WTC11 (cell line): Measurements from ENCODE around the gene SARM1.

Source experiments
- CREM ChIP-seq: sonication (generic); formaldehyde crosslinking; IDR thresholded peaks from 2 replicates; pipeline ENCODE4 v1.8.1; 2022; ENCODE audit warnings: mild to moderate bottlenecking, missing genetic modification reagents, moderate library complexity
- FOXP1 ChIP-seq: sonication (generic); formaldehyde crosslinking; IDR thresholded peaks from 2 replicates; pipeline ENCODE4 v1.8.0; 2022; ENCODE audit warnings: missing genetic modification reagents, mild to moderate bottlenecking, moderate library complexity, borderline replicate concordance
- JUN ChIP-seq: sonication (generic); formaldehyde crosslinking; IDR thresholded peaks from 2 replicates; pipeline ENCODE4 v1.8.0; 2023; ENCODE audit warnings: mild to moderate bottlenecking, missing genetic modification reagents
- ZNF317 ChIP-seq: sonication (generic); formaldehyde crosslinking; IDR thresholded peaks from 2 replicates; pipeline ENCODE4 v1.8.1; 2023; ENCODE audit warnings: low read depth, mild to moderate bottlenecking, moderate library complexity, missing genetic modification reagents, borderline replicate concordance
- ZNF396 ChIP-seq: fragments of 250-450 bp; sonication (Bioruptor Pico); IDR thresholded peaks from 2 replicates; pipeline ENCODE4 v1.8.0; 2021; ENCODE audit warnings: mild to moderate bottlenecking, moderate library complexity, borderline replicate concordance
- TF ChIP-seq, protein P1 (sequence below): fragments of 200-600 bp; IDR thresholded peaks from 2 replicates; pipeline ENCODE4 v1.8.0; 2022; ENCODE audit warnings: antibody characterized with exemption
- TF ChIP-seq, protein P2 (sequence below): fragments of 250-450 bp; sonication (Bioruptor Pico); conservative IDR thresholded peaks from 2 replicates; pipeline ENCODE4 v1.9.0; 2021; ENCODE audit warnings: mild to moderate bottlenecking
- TF ChIP-seq, protein P3 (sequence below): sonication (generic); formaldehyde crosslinking; IDR thresholded peaks from 2 replicates; pipeline ENCODE4 v1.8.1; 2022; ENCODE audit warnings: mild to moderate bottlenecking, missing genetic modification reagents, moderate library complexity, borderline replicate concordance

DNA sequence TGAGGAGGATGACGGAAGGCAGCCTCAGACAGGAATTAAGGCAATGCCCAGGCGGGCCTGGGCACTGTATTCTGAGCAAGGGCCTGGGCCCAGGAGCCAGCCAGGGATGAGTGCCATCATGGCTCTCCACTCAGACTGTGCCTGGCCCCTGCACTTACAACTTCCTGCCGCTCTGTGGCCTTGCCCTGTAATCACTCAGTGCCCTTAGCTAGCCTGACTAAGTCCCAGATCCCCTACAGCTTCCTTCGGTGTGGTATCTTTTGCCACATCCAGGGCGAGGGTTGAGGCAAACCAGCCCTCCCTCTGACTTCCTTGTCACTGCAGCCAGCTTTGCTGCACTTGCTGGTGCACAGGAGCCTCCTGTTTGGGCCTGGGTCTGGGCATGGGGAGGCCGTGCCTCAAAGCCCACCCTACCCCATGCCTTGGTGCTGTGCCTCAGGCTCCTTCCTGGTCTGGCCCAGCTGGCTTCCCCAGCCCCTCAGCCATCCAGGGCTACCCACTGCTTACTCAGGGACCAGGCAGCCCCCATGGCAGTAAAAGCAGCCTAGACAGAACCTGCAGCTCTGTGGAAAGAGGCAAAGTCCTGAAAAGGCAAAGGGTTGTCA lies 25.2 kb downstream of the SARM1 start:
- TF ChIP-seq, protein P1, sequence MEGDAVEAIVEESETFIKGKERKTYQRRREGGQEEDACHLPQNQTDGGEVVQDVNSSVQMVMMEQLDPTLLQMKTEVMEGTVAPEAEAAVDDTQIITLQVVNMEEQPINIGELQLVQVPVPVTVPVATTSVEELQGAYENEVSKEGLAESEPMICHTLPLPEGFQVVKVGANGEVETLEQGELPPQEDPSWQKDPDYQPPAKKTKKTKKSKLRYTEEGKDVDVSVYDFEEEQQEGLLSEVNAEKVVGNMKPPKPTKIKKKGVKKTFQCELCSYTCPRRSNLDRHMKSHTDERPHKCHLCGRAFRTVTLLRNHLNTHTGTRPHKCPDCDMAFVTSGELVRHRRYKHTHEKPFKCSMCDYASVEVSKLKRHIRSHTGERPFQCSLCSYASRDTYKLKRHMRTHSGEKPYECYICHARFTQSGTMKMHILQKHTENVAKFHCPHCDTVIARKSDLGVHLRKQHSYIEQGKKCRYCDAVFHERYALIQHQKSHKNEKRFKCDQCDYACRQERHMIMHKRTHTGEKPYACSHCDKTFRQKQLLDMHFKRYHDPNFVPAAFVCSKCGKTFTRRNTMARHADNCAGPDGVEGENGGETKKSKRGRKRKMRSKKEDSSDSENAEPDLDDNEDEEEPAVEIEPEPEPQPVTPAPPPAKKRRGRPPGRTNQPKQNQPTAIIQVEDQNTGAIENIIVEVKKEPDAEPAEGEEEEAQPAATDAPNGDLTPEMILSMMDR, result no peak
- TF ChIP-seq CREM (no peak), ZNF317 (no peak), ZNF396 (no peak), JUN (CRISPR knock-in tag) (no peak), FOXP1 (CRISPR knock-in tag) (no peak)
- TF ChIP-seq, protein P2, sequence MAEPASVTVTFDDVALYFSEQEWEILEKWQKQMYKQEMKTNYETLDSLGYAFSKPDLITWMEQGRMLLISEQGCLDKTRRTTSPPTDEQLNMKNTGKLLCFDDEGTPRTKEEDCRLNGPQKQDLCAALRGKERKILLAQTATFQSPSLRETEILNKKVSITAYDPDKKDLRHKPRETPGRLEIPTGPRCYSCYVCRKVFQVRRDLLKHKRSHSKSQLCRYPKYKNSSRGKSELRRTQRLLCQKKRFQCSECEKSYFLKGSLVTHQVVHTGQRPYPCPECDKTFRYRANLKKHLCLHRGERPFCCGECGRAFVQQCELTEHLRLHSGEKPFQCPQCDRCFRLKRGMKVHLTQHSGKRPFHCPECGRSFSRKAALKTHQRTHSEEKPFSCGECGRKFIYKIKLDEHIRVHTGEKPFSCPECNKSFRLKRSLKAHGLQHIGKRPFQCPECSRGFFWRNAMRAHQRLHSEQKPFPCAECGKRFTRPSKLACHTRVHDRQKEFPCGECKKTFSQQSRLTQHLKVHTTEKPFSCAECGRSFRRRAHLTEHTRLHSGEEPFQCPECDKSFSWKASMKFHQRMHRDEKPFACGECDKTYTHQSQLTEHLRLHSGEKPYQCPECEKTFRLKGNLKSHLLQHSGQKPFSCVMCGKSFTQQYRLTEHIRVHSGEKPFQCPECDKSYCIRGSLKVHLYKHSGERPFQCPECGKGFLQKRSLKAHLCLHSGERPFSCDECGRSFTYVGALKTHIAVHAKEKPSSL (CRISPR knock-in tag), result no peak
- TF ChIP-seq, protein P3, sequence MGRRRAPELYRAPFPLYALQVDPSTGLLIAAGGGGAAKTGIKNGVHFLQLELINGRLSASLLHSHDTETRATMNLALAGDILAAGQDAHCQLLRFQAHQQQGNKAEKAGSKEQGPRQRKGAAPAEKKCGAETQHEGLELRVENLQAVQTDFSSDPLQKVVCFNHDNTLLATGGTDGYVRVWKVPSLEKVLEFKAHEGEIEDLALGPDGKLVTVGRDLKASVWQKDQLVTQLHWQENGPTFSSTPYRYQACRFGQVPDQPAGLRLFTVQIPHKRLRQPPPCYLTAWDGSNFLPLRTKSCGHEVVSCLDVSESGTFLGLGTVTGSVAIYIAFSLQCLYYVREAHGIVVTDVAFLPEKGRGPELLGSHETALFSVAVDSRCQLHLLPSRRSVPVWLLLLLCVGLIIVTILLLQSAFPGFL, result no peak
